PC-9 (cell line): Measurements from ENCODE around the gene GLB1L3. TPM values are rescaled to one million over a fixed set of nuclear protein-coding genes. Genes with fewer than 3 reads are reported as not detected.

Source experiments
- BruUV-seq: library from RNA; stranded (reverse); fragments of 400-500 nt; replicated peaks from 2 replicates; lab custom pipeline; 2021; lab: Mats Ljungman, UMichigan
- CTCF ChIA-PET: fragments of 300-600 bp; sonication (Branson Sonifier 250); formaldehyde crosslinking; loops from one replicate; lab custom pipeline; 2022; ENCODE audit warnings: antibody characterized with exemption; lab: Charles Lee
- POLR2A ChIA-PET: fragments of 300-600 bp; sonication (Branson Sonifier 250); formaldehyde crosslinking; loops from one replicate; lab custom pipeline; 2022; ENCODE audit warnings: antibody characterized with exemption; ENCODE audit not compliant: unreplicated experiment; lab: Charles Lee
- DNase-seq, 2 experiments: peaks; one replicate each; pipeline versions ENCODE4 v3.0.0 to v3.0.0-alpha.2; 2015 to 2022; ENCODE audit warnings: mixed read lengths in 1 of 2
- H2AFZ ChIP-seq: fragments of 200-600 bp; sonication (generic); 2 replicates; pipeline ENCODE4 v1.8.1; 2017; ENCODE audit warnings: antibody characterized with exemption
- H3F3A ChIP-seq: fragments of 200-600 bp; sonication (generic); 2 replicates; pipeline ENCODE4 v1.8.1; 2017; ENCODE audit warnings: antibody characterized with exemption, mild to moderate bottlenecking, low read depth; ENCODE audit not compliant: insufficient read depth
- H3K27ac ChIP-seq: fragments of 200-600 bp; sonication (generic); 2 replicates; pipeline ENCODE4 v1.6.1; 2016; ENCODE audit warnings: mixed run types
- H3K27me3 ChIP-seq: fragments of 200-600 bp; sonication (generic); 2 replicates; pipeline ENCODE4 v1.6.1; 2016; ENCODE audit warnings: low read depth, mixed run types; ENCODE audit not compliant: insufficient read depth
- H3K36me3 ChIP-seq: fragments of 200-600 bp; sonication (generic); 2 replicates; pipeline ENCODE4 v1.6.1; 2016; ENCODE audit warnings: low read depth, mixed run types
- H3K4me1 ChIP-seq: fragments of 200-600 bp; sonication (generic); replicated peaks from 2 replicates; pipeline ENCODE4 v1.6.1; 2016; ENCODE audit warnings: mixed run types; ENCODE audit not compliant: insufficient read depth
- H3K4me2 ChIP-seq: fragments of 200-600 bp; sonication (generic); 2 replicates; pipeline ENCODE4 v1.6.1; 2017; ENCODE audit warnings: mixed run types
- H3K4me3 ChIP-seq: fragments of 200-600 bp; sonication (generic); 2 replicates; pipeline ENCODE4 v1.6.1; 2016; ENCODE audit warnings: mixed run types
- H3K79me2 ChIP-seq: fragments of 200-600 bp; sonication (generic); 2 replicates; pipeline ENCODE4 v1.6.1; 2017; ENCODE audit warnings: low read depth, mixed run types
- H3K9me2 ChIP-seq: fragments of 200-600 bp; sonication (generic); 2 replicates; pipeline ENCODE4 v1.8.1; 2017; ENCODE audit warnings: mild to moderate bottlenecking; ENCODE audit not compliant: insufficient read depth
- H3K9me3 ChIP-seq: fragments of 200-600 bp; sonication (generic); 2 replicates; pipeline ENCODE4 v1.8.1; 2016; ENCODE audit warnings: low read depth; ENCODE audit not compliant: insufficient read depth
- H4K20me1 ChIP-seq: fragments of 200-600 bp; sonication (generic); 2 replicates; pipeline ENCODE4 v1.8.1; 2017; ENCODE audit not compliant: insufficient read depth
- CTCF ChIP-seq: fragments of 200-600 bp; sonication (generic); conservative IDR thresholded peaks from 2 replicates; pipeline ENCODE4 v1.6.1; 2017; ENCODE audit warnings: mixed run types, antibody characterized with exemption, mild to moderate bottlenecking, moderate library complexity
- EZH2 ChIP-seq: fragments of 200-600 bp; sonication (generic); IDR thresholded peaks from 2 replicates; pipeline ENCODE4 v1.8.0; 2017; ENCODE audit warnings: antibody characterized with exemption, low read depth
- intact Hi-C: fragments of 100-400 bp; cut with micrococcal nuclease; formaldehyde crosslinking; loops from one replicate; pipeline ENCODE4 v1.10.0; 2022; ENCODE audit not compliant: unreplicated experiment
- total RNA-seq: library from RNA; stranded (reverse); gene quantifications from 2 replicates; pipeline ENCODE4 v1.2.3, GENCODE V29; 2021

Gene GLB1L3
- total RNA-seq, 1 experiment from 2014 or later, result not detected

GRCh38 chr11:134233729-134234179, 42.4 kb upstream of the GLB1L3 start:
- POLR2A ChIA-PET, result no interaction called here
- H3K4me2 ChIP-seq, result no peak overlapping the region
- CTCF ChIA-PET, result no interaction called here
- no peaks in the 10 kb centered on the region for H3K9me2 ChIP-seq
- BruUV-seq, result no TSS peak
- TF ChIP-seq EZH2, result no peak
- TF ChIP-seq CTCF, result no peak
- no peaks in the 10 kb centered on the region for H3K79me2 ChIP-seq
- no peak overlapping the region for H2AFZ ChIP-seq
- H3F3A ChIP-seq, result no peaks in the 10 kb centered on the region
- no peaks in the 10 kb centered on the region for H3K4me1 ChIP-seq
- no peaks in the 10 kb centered on the region for H3K27me3 ChIP-seq
- no peaks in the 10 kb centered on the region for H3K9me3 ChIP-seq
- no peaks in the 10 kb centered on the region for H3K36me3 ChIP-seq
- no peak overlapping the region for H3K4me3 ChIP-seq
- no peak overlapping the region for H3K27ac ChIP-seq
- no peaks in the 10 kb centered on the region for H4K20me1 ChIP-seq
- no peak for DNase-seq
- intact Hi-C loops, result no loop called here

- no peaks in the 10 kb centered on the region for H3K4me1 ChIP-seq
- ChIA-PET CTCF (no interaction called here), POLR2A (no interaction called here)
- H3F3A ChIP-seq, result no peaks in the 10 kb centered on the region
- no TSS peak for BruUV-seq
- no peaks in the 10 kb centered on the region for H3K36me3 ChIP-seq
- no peaks in the 10 kb centered on the region for H4K20me1 ChIP-seq
- H3K27me3 ChIP-seq, result no peaks in the 10 kb centered on the region
- H3K27ac ChIP-seq, result no peak overlapping the region
- H3K9me3 ChIP-seq, result no peaks in the 10 kb centered on the region
- no peak for TF ChIP-seq CTCF
- no peak for TF ChIP-seq EZH2
- no peak overlapping the region for H3K4me3 ChIP-seq
- no peak overlapping the region for H3K4me2 ChIP-seq
- no peak for DNase-seq
- H3K79me2 ChIP-seq, result no peaks in the 10 kb centered on the region
- H2AFZ ChIP-seq, result no peak overlapping the region
- H3K9me2 ChIP-seq, result no peaks in the 10 kb centered on the region
- intact Hi-C loops, result no loop called here
Measured at GRCh38 chr11:134235399-134235798, 40.8 kb upstream of the GLB1L3 start.

- CTCF ChIA-PET, result no interaction called here
- BruUV-seq, result no TSS peak
- Histone ChIP-seq H3K9me2 (no peaks in the 10 kb centered on the region), H3K27ac (no peak overlapping the region), H3K9me3 (no peaks in the 10 kb centered on the region), H4K20me1 (no peaks in the 10 kb centered on the region), H3K4me3 (no peak overlapping the region), H3F3A (no peaks in the 10 kb centered on the region), H3K79me2 (no peaks in the 10 kb centered on the region), H3K36me3 (no peaks in the 10 kb centered on the region), H3K27me3 (no peaks in the 10 kb centered on the region), H2AFZ (no peak overlapping the region), H3K4me2 (no peak overlapping the region), H3K4me1 (no peaks in the 10 kb centered on the region)
- intact Hi-C loops, result no loop called here
- POLR2A ChIA-PET, result no interaction called here
- TF ChIP-seq CTCF (no peak), EZH2 (no peak)
- no peak for DNase-seq
Measured at GRCh38 chr11:134236834-134237556, 39.2 kb upstream of the GLB1L3 start.
